Panc1 (cell line): ENCODE data around the gene CFAP210. TPM values are rescaled to one million over a fixed set of nuclear protein-coding genes. Genes with fewer than 3 reads are reported as not detected.

Source experiments
- ATAC-seq: fragments of 200-7000 bp; cut with Tn5 transposase; 2 replicates; pipeline ENCODE4 v1.9.1; 2020; ENCODE audit warnings: mild to moderate bottlenecking, moderate library complexity
- Bru-seq: library from RNA; stranded (reverse); fragments of 400-500 nt; gene quantifications from one replicate; lab custom pipeline; 2021; lab: Mats Ljungman, UMichigan
- BruChase-seq, 2 experiments: library from RNA; stranded (reverse); fragments of 400-500 nt; gene quantifications; one replicate each; lab custom pipeline; 2021; lab: Mats Ljungman, UMichigan
- BruUV-seq: library from RNA; stranded (reverse); fragments of 400-500 nt; replicated peaks from 2 replicates; lab custom pipeline; 2021; lab: Mats Ljungman, UMichigan
- CTCF ChIA-PET: fragments of 300-600 bp; sonication (Branson Sonifier 250); formaldehyde crosslinking; loops from one replicate; lab custom pipeline; 2022; ENCODE audit warnings: antibody characterized with exemption; lab: Charles Lee
- POLR2A ChIA-PET: fragments of 300-600 bp; sonication (Branson Sonifier 250); formaldehyde crosslinking; loops from one replicate; lab custom pipeline; 2022; ENCODE audit warnings: antibody characterized with exemption; lab: Charles Lee
- DNase-seq: peaks from one replicate; pipeline ENCODE4 v3.0.0-alpha.2; 2010; ENCODE audit warnings: low read depth, low spot score
- H3K27ac ChIP-seq: 2 replicates; pipeline ENCODE4 v1.5.1; 2011; ENCODE audit warnings: mild to moderate bottlenecking, low read length, inconsistent platforms
- H3K27me3 ChIP-seq: fragments of 200-500 bp; sonication (Bioruptor generic); 2 replicates; pipeline ENCODE4 v1.6.0; 2014; ENCODE audit warnings: low read length, inconsistent platforms; ENCODE audit not compliant: control insufficient read depth, insufficient read depth
- H3K36me3 ChIP-seq: fragments of 200-500 bp; sonication (Bioruptor generic); 2 replicates; pipeline ENCODE4 v1.5.1; 2014; ENCODE audit warnings: inconsistent platforms, mild to moderate bottlenecking, low read length, moderate library complexity; ENCODE audit not compliant: control insufficient read depth, insufficient read depth
- H3K4me1 ChIP-seq: 2 replicates; pipeline ENCODE4 v1.5.1; 2011; ENCODE audit warnings: inconsistent platforms, mild to moderate bottlenecking, low read length, moderate library complexity; ENCODE audit not compliant: control insufficient read depth, insufficient read depth
- H3K4me3 ChIP-seq, 2 experiments: 2 replicates each; pipeline ENCODE4 v1.5.1; 2011 to 2012; ENCODE audit warnings: low read depth in 2 of 2, low read length in 2 of 2, mild to moderate bottlenecking in 2 of 2, inconsistent platforms in 1 of 2, moderate library complexity in 1 of 2
- H3K9me3 ChIP-seq: fragments of 200-500 bp; sonication (Bioruptor generic); 2 replicates; pipeline ENCODE4 v1.5.1; 2014; ENCODE audit warnings: low read depth, mild to moderate bottlenecking, inconsistent platforms, low read length, moderate library complexity; ENCODE audit not compliant: control insufficient read depth, insufficient read depth
- POLR2AphosphoS5 ChIP-seq: IDR thresholded peaks from 2 replicates; pipeline ENCODE4 v1.6.1; 2012; ENCODE audit warnings: mild to moderate bottlenecking, low read depth, low read length, moderate library complexity
- SIN3A ChIP-seq: IDR thresholded peaks from 2 replicates; pipeline ENCODE4 v1.6.1; 2012; ENCODE audit warnings: low read depth, mild to moderate bottlenecking, low read length, moderate library complexity, borderline replicate concordance; ENCODE audit not compliant: insufficient read depth
- TCF7L2 ChIP-seq: IDR thresholded peaks from 2 replicates; pipeline ENCODE4 v1.6.1; 2011; ENCODE audit warnings: mild to moderate bottlenecking, low read depth, low read length, inconsistent platforms
- in situ Hi-C: cut with HindIII; loops from 2 replicates; pipeline ENCODE4 v1.10.0; 2016; ENCODE audit warnings: low sequenced_read_pairs, low pct_unique_long_range_greater_than_20kb
- intact Hi-C: fragments of 100-400 bp; cut with micrococcal nuclease; formaldehyde crosslinking; loops from one replicate; pipeline ENCODE4 v1.10.0; 2022; ENCODE audit not compliant: unreplicated experiment
- long read RNA-seq: library from polyadenylated mRNA; unstranded; transcript quantifications from one replicate; pipeline ENCODE4 v2.0.0, GENCODE V29; 2021; ENCODE audit not compliant: unreplicated experiment
- polyA plus RNA-seq: library from polyadenylated mRNA; unstranded; fragments of >200 nt; gene quantifications from one replicate; pipeline ENCODE4 v1.2.1, GENCODE V29; 2012; ENCODE audit warnings: missing spikeins; ENCODE audit not compliant: insufficient read length
- total RNA-seq: library from RNA; stranded (reverse); gene quantifications from one replicate; pipeline ENCODE4 v1.2.1, GENCODE V29; 2021; ENCODE audit not compliant: unreplicated experiment
- TF ChIP-seq, protein P1 (sequence below): fragments of 450-650 bp; IDR thresholded peaks from 2 replicates; pipeline ENCODE4 v1.5.1; 2017; ENCODE audit warnings: mild to moderate bottlenecking
- TF ChIP-seq, protein P2 (sequence below), 2 experiments: IDR thresholded peaks; 2 replicates each; pipeline ENCODE4 v1.6.1; 2011 to 2012; ENCODE audit warnings: low read depth in 2 of 2, control low read depth in 1 of 2, low read length in 1 of 2, mild to moderate bottlenecking in 1 of 2, moderate library complexity in 1 of 2; ENCODE audit not compliant: insufficient read depth in 1 of 2

CFAP210 gene, protein sequence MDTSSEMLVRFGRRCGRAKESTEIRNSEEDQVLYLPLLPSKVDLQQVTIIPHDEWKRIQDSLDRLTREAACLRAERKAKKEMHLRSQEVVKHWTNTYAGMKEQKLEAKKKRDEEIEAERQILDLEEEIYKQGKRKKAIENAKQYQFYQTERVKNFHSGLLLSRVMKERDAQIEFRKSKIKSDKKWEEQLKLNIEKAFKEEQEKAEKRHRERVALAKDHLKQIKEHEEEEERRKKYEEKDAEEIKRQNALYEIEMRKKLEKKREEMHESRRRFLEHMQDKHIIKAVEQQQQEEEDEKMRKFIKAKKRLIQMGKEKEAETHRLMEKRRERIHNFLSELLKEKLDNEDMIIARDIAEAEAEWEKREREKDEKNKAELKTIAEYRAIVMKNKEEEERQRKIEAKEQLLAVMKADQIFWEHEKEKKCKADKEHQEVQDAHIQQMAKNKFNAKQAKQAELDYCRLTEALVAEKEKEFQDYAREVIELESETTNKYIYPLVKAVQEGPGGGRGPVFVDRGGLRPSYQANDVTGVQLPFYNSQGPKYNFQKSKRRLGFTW
- total RNA-seq, result 0.23 TPM
- 0.27 TPM for polyA plus RNA-seq
- percentile 38 among the genes with signal in this experiment for Bru-seq, nascent RNA
- percentile 39 among the genes with signal in this experiment for BruChase-seq, experiment 1, labeled RNA remaining after a 2-hour chase
- percentile 40 among the genes with signal in this experiment for BruChase-seq, experiment 2, labeled RNA remaining after a 6-hour chase
- long read RNA-seq, partial matches to known transcripts, result 0 of 2 reads
- long read RNA-seq, other reads (novel, unspliced or antisense), result 2 of 2 reads

DNA sequence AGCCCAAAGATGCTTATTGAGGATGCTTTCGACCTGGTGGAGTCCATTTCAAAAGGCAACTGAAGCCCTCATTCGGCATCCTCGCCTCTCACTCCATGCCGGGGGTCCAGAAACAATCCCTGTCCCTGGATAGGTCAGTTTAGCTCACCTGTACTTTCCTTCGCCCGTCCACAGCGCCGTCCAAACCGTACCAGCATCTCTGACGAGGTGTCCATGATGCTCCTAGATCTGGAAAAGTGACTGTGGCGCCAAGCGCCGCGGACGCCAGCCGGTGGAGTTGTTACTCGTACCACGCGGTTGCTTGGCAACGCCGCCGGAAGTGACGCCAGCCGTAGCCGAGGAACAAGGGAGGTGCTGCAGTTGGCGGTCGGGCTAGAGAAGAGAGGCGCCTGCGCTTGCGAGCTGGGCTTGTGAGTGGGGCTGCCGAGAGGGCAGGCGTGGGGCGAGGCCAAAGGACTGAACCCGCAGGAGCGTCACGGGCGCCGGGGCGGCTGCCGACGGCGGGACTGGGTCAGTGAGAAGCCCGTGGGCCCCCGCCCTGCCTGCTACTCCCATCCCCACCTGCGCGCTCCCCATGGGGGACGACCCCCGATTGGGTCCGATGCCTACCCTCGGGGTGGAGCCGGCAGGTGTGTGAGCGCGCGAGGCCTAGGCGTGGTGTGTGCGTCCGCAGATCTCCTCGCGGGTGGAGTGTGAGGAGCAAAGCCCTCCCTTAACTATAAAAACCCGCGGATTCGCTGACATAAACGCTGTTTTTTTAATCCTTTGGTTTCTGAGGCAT is at the start of gene CFAP210, which contains the start of gene PHOSPHO2:
CFAP210 (minus strand) TSS at position 293 of the 781 bp plus-strand sequence; CDS start at position 215, 78 bp downstream.
PHOSPHO2 (plus strand) TSS at position 357 of the 781 bp plus-strand sequence. CDS start 6,503 bp downstream, outside the sequence.
- ATAC-seq (peak; percentile 99), DNase-seq (peak; percentile 67)
- BruUV-seq, result TSS peak; percentile 81
- in situ Hi-C loops, result no loop called here
- ChIA-PET POLR2A (interaction anchor here (0.6 kb wide), 2 partner anchors 38 to 65 kb away, joined by 4 to 5 read pairs; no protein-coding TSS in a partner anchor), CTCF (no interaction called here)
- Histone ChIP-seq H3K36me3 (no peaks in the 10 kb centered on the region; the same call in none of the 2 replicates), H3K4me1 (peaks cover 11% of the 10 kb centered on the region), H3K4me3 (peak within 1 kb of the TSS; percentile 73 to 89), H3K27me3 (no peaks in the 10 kb centered on the region), H3K27ac (peak within 1 kb of the TSS; percentile 89), H3K9me3 (peaks cover 5% of the 10 kb centered on the region; the same call in 1 of the 2 replicates)
- intact Hi-C loops, result no loop called here
- TF ChIP-seq, protein P1, sequence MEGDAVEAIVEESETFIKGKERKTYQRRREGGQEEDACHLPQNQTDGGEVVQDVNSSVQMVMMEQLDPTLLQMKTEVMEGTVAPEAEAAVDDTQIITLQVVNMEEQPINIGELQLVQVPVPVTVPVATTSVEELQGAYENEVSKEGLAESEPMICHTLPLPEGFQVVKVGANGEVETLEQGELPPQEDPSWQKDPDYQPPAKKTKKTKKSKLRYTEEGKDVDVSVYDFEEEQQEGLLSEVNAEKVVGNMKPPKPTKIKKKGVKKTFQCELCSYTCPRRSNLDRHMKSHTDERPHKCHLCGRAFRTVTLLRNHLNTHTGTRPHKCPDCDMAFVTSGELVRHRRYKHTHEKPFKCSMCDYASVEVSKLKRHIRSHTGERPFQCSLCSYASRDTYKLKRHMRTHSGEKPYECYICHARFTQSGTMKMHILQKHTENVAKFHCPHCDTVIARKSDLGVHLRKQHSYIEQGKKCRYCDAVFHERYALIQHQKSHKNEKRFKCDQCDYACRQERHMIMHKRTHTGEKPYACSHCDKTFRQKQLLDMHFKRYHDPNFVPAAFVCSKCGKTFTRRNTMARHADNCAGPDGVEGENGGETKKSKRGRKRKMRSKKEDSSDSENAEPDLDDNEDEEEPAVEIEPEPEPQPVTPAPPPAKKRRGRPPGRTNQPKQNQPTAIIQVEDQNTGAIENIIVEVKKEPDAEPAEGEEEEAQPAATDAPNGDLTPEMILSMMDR, result no peak
- TF ChIP-seq POLR2AphosphoS5, result peak; percentile 83
- peak; percentile 95; the same call in 1 of the 2 replicates for TF ChIP-seq SIN3A
- 0 out of 2 replicates have a peak, but pooled peaks have one; percentile 21 for TF ChIP-seq TCF7L2

DNA sequence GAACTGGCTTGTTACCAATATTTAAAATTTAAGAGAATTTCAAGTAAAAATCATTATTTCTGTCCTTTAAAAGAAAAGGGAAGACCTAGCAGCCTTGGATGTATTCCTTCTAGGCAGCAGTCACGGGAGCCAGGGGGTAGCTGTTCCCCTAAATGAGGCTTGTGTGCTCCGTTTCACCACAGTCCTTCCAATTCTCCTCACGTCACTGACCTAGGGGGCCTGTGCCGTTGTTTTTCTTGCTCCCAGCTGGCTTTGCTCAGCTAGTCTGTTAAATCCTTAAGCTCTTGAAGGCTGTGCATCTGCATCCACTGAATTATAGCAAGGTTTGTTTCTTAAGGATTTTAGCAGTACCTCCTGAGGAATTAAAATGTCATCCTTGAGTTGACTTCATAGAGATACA is 49.3 kb upstream of the CFAP210 start:
- peaks cover 2% of the 10 kb centered on the region; the same call in 1 of the 2 replicates for H3K36me3 ChIP-seq
- ChIA-PET CTCF (no interaction called here), POLR2A (no interaction called here)
- no peaks in the 10 kb centered on the region for H3K27me3 ChIP-seq
- no peaks in the 10 kb centered on the region for H3K4me1 ChIP-seq
- intact Hi-C loops (no loop called here), in situ Hi-C loops (no loop called here)
- no peak for TF ChIP-seq TCF7L2
- TF ChIP-seq SIN3A, result no peak
- TF ChIP-seq, protein P2, sequence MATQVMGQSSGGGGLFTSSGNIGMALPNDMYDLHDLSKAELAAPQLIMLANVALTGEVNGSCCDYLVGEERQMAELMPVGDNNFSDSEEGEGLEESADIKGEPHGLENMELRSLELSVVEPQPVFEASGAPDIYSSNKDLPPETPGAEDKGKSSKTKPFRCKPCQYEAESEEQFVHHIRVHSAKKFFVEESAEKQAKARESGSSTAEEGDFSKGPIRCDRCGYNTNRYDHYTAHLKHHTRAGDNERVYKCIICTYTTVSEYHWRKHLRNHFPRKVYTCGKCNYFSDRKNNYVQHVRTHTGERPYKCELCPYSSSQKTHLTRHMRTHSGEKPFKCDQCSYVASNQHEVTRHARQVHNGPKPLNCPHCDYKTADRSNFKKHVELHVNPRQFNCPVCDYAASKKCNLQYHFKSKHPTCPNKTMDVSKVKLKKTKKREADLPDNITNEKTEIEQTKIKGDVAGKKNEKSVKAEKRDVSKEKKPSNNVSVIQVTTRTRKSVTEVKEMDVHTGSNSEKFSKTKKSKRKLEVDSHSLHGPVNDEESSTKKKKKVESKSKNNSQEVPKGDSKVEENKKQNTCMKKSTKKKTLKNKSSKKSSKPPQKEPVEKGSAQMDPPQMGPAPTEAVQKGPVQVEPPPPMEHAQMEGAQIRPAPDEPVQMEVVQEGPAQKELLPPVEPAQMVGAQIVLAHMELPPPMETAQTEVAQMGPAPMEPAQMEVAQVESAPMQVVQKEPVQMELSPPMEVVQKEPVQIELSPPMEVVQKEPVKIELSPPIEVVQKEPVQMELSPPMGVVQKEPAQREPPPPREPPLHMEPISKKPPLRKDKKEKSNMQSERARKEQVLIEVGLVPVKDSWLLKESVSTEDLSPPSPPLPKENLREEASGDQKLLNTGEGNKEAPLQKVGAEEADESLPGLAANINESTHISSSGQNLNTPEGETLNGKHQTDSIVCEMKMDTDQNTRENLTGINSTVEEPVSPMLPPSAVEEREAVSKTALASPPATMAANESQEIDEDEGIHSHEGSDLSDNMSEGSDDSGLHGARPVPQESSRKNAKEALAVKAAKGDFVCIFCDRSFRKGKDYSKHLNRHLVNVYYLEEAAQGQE (IDR thresholded peaks at IDR 0.05; ENCODE audit: insufficient read depth in 1 of 2, low read depth in 2 of 2, low read length in 1 of 2), result no peak
- TF ChIP-seq POLR2AphosphoS5, result no peak
- TF ChIP-seq, protein P1, result no peak
- ATAC-seq, result no peak
- DNase-seq, result no peak
- no peak overlapping the region for H3K27ac ChIP-seq
- no peak overlapping the region for H3K4me3 ChIP-seq
- H3K9me3 ChIP-seq, result no peaks in the 10 kb centered on the region
- no TSS peak for BruUV-seq
